ENCODE results near the gene SLBP.

- TF ChIP-seq CTCF (IDR thresholded peaks at IDR 0.05; ENCODE audit: extremely low read depth in 1 of 2, insufficient read depth in 1 of 2, low read depth in 1 of 2, low read length in 2 of 2) (no peak), POLR2A (IDR thresholded peaks at IDR 0.05; ENCODE audit: low read depth, low read length) (peak; percentile 58), EZH2 (IDR thresholded peaks at IDR 0.05; ENCODE audit: borderline replicate concordance, low read depth, low read length, severe bottlenecking) (no peak), MYC (IDR thresholded peaks at IDR 0.05; ENCODE audit: low read depth, low read length) (no peak), POLR2AphosphoS5 (IDR thresholded peaks at IDR 0.05; ENCODE audit: insufficient read depth, low read depth, low read length) (peak; percentile 81), MAX (IDR thresholded peaks at IDR 0.05; ENCODE audit: insufficient read depth, insufficient read length) (peak; percentile 56)
Measured at GRCh38 chr4:1727117-1728031, 15.3 kb upstream of the SLBP start.

Data from endothelial cell of umbilical vein (primary cell).